Esophagus muscularis mucosa (tissue), 4 donors: ENCODE data around the gene RBM28. TPM values are rescaled to one million over a fixed set of nuclear protein-coding genes. Genes with fewer than 3 reads are reported as not detected.

Experiments used
- small RNA-seq, 3 donors: library from RNA; depleted of rRNA; stranded (forward); fragments of <200 nt; gene quantifications; one replicate each; pipeline ENCODE3, GENCODE V24; 2016
- total RNA-seq, 4 donors: library from RNA; depleted of rRNA; stranded (reverse); fragments of >200 nt; gene quantifications; one replicate each; pipeline versions ENCODE4 v1.1.0 to v1.2.1, GENCODE V29; 2016

Gene RBM28
- total RNA-seq, 4 donors from 2014 or later: 13.3 to 16.6 (median 15.0) TPM

Small RNAs within 50 kb of the gene (small RNA-seq; reads per million reads assigned to genes)
- 0 reads per million in 3 donors for gene RNU7-27P

Other genes starting within 250 kb of the RBM28 start
- not detected for gene LEP, start 102.6 kb downstream of the RBM28 start, total RNA-seq
- gene PRRT4, start 17.8 kb upstream of the RBM28 start, total RNA-seq: 1 to 10 TPM in 1 of 4 donors, under 1 TPM in 2, not detected in 1; 0.42 to 1.8 (median 0.78) TPM
- 10 to 100 TPM; 29.1 to 72.1 (median 56.0) TPM for gene IMPDH1, start 66.1 kb upstream of the RBM28 start, total RNA-seq
- gene HILPDA, start 112.0 kb upstream of the RBM28 start, total RNA-seq: 10 to 100 TPM in 1 of 4 donors, 1 to 10 TPM in 3; 4.1 to 15.1 (median 5.8) TPM
- gene METTL2B, start 132.8 kb upstream of the RBM28 start, total RNA-seq: 10 to 100 TPM; 19.9 to 23.5 (median 21.0) TPM